GM10248 (cell line): ENCODE results near the gene ACTN2.

Source experiments
- CTCF ChIA-PET: fragments of 300-600 bp; sonication (Branson Sonifier 250); formaldehyde crosslinking; extraction: SDS; loops from one replicate; lab custom pipeline; 2021; ENCODE audit warnings: antibody characterized with exemption; lab: Yijun Ruan, JAX
- POLR2A ChIA-PET: fragments of 350-650 bp; sonication (Branson Sonifier 250); formaldehyde crosslinking; extraction: SDS; loops from one replicate; lab custom pipeline; 2020; ENCODE audit warnings: antibody characterized with exemption; lab: Yijun Ruan, JAX
- DNase-seq: peaks from one replicate; pipeline ENCODE4 v3.0.0; 2012; ENCODE audit errors: extremely low spot score
- TF ChIP-seq, protein P1 (sequence below): IDR thresholded peaks from 2 replicates; pipeline ENCODE4 v1.5.1; 2012; ENCODE audit warnings: mild to moderate bottlenecking, low read depth; ENCODE audit errors: extremely low read depth, missing control alignments, control extremely low read depth

Gene ACTN2

DNA sequence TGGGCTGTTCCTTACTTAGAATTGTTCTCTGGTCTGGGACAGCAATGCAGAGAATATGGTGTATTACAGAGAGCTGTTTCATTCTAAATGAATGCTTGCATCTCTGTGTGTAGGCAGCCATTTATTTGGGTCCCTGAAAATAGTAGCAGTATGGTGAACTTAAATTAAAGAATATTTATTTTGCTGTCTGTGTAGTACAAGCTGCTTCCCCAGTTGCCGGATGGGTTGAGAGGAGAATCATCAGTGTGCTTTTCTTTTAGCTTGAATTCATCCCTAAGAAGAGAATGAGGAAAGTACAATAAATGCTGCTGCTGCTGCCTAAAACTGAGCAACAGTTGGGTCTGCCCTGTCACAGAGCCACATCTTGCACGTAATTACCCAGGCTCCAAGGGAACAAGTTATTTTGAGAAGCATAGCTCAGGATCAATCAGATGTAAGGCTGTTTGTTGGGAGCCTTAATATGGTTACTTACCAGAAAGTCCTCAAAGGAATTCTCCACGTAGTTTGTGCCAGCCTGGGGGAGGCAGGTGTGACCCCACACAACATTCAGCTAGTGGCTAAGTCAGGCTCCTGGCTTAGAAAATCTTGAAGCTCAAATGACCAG, 16.6 kb downstream of the ACTN2 start:
- POLR2A ChIA-PET, result no interaction called here
- no peak for DNase-seq
- TF ChIP-seq, protein P1, sequence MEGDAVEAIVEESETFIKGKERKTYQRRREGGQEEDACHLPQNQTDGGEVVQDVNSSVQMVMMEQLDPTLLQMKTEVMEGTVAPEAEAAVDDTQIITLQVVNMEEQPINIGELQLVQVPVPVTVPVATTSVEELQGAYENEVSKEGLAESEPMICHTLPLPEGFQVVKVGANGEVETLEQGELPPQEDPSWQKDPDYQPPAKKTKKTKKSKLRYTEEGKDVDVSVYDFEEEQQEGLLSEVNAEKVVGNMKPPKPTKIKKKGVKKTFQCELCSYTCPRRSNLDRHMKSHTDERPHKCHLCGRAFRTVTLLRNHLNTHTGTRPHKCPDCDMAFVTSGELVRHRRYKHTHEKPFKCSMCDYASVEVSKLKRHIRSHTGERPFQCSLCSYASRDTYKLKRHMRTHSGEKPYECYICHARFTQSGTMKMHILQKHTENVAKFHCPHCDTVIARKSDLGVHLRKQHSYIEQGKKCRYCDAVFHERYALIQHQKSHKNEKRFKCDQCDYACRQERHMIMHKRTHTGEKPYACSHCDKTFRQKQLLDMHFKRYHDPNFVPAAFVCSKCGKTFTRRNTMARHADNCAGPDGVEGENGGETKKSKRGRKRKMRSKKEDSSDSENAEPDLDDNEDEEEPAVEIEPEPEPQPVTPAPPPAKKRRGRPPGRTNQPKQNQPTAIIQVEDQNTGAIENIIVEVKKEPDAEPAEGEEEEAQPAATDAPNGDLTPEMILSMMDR, result no peak
- CTCF ChIA-PET, result interaction anchor here (0.9 to 2.8 kb wide), 6 partner anchors 8 to 56 kb away, joined by 3 to 9 read pairs (median 4); no protein-coding TSS in a partner anchor

DNA sequence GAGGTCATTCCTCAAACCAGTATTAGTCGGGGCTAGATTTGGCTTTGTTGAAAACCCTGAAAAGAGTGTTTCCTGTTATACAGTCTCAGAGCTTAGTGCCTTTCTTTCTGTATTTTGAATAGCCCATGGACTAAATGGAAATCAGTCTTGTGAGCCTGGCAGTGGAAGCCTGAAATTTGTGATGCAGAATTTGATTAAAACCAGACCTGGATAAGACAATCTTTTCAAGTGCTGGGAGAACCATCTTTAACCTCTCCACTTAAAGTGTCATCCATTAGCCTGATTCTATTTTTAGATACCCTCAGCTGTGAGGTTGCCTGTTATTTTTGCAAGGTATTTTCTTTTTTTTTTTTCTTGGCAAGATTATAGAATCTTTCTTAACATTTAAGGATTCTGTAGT, 19.5 kb downstream of the ACTN2 start:
- ChIA-PET POLR2A (no interaction called here), CTCF (no interaction called here)
- TF ChIP-seq, protein P1, result no peak
- no peak for DNase-seq

DNA sequence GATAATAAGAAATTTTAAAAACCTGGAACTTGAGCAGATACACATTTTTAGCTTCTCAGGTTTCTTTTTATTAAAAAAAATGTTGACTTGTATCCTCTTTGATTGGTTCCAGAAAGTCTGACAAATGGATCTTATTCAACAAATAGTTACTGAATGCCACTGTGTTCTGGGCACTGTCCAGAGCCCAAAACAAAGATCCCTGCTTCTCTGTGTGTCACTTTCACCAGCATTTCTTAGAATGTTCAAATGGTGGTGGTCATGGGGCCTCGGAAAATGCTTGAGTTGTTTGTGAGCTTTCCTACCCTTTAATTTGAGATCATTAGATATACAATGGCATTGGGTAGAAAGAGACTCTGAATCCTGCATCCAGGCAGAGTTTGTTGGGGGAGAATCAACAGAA, 19.9 kb downstream of the ACTN2 start:
- POLR2A ChIA-PET, result no interaction called here
- no peak for DNase-seq
- TF ChIP-seq, protein P1, result no peak
- CTCF ChIA-PET, result no interaction called here

DNA sequence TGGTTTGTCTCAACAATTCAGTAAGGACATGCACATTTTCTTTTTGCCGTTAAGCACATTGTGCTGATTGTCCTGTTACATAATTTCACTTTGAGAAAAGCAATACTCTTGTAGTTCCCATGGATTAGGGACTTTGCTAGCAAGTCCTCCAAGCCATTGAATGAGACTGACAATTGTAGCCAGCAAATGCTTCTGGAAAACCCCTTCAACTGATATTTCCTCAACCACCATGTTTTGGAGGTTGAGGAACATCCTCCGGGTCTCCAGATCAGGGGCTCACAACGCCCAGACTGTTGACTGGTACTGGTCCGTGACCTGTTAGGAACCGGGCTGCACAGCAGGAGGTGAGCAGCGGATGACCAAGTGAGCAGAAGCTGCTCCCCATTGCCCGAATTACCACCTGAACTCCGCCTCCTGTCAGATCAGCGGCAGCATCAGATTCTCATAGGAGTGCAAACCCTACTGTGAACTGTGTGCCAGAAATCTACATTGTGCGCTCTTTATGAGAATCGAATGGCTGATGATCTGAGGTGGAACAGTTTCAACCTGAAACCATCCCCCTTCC, 24.1 kb downstream of the ACTN2 start:
- TF ChIP-seq, protein P1, result no peak
- CTCF ChIA-PET, result no interaction called here
- POLR2A ChIA-PET, result no interaction called here
- DNase-seq, result no peak

DNA sequence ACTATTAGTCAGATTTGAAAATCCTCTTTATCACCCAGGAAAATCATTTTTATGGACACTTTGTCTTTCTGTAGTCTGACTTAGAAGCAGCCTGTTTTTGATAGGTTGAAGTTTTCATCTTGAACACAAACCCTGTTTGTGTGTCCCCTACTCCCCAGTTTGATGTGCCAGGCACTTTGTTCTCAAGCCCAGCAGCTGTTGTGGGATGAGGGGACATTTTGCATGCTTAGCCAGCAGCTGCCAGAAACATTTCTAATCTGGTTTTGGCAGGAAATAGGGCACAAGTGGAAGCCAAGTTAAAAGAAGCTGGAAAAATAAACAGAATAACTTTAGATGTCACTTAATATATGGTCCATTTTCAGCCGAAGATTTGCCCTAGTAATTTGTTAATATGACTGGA, 29.9 kb downstream of the ACTN2 start:
- POLR2A ChIA-PET, result no interaction called here
- TF ChIP-seq, protein P1, result no peak
- CTCF ChIA-PET, result interaction anchor here (1.2 kb wide), 1 partner anchor 43 kb away, joined by 3 read pairs; no protein-coding TSS in a partner anchor

DNA sequence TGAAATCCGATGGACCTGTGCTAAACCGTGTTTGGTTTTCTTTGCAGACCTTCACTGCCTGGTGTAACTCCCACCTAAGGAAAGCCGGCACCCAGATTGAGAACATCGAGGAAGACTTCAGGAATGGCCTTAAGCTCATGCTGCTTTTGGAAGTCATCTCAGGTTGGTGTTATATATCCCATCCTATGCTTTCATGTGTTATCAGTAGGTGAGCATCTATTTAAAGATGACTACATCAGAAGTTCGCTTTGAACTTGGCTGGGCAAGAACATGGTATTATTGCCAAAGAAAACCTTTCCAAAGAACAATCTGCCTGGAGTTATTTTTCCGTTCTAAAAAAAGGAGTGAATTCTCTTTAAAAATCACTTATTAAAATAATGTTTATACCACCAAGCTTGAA, 31.5 kb downstream of the ACTN2 start:
- ChIA-PET CTCF (no interaction called here), POLR2A (no interaction called here)
- no peak for DNase-seq
- TF ChIP-seq, protein P1, result no peak

More for the DNA sequence above, 29.9 kb downstream of the ACTN2 start:
- no peak for DNase-seq

DNA sequence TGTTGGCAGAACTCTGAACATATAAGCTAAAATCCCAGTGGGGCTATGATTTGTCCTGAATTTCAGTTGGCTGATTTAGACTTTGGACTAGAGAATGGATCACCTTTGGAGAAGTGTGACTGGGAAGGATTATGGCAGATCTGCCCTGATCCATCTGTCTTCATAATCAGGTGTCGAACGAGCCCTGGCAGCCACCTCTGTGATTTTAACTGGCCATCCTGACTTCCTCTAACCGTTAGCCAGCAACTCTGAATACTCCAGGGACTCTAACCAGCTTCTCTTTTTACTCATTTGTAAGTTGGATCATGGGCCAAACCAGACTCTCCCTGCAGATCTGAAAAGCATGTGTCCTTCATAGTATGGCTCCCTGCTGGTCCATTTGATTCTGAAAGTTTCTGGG, 32.0 kb downstream of the ACTN2 start:
- CTCF ChIA-PET, result no interaction called here
- no peak for DNase-seq
- TF ChIP-seq, protein P1, result no peak
- POLR2A ChIA-PET, result no interaction called here
